Measurements from ENCODE around the gene CACNB4.

The CACNB4 gene

DNA sequence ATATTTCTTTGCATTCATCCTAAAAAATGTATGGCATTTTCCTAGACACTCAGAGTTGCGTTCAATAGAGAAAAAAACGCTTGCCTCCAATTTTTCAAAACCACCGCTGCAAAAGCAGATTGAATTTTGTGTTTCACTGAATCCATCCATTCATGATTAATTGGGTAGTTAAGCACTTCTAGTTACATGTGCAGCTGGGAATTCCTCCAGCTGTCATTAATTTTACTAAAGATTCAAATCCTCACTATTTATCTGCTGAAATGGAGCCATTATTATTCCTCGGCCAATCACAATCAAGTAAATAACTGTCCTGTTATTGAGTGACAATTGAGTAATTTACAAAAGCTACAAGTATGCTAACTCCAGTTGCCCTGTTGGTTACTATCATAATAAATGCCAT is 194.8 kb downstream of the CACNB4 start:
- Histone ChIP-seq H3K27ac (no peak overlapping the region), H3K9me3 (ENCODE audit: severe bottlenecking) (no peaks in the 10 kb centered on the region), H3K27me3 (ENCODE audit: insufficient read depth, low read depth, severe bottlenecking) (no peaks in the 10 kb centered on the region), H3K36me3 (no peaks in the 10 kb centered on the region), H3K4me3 (ENCODE audit: low read depth, low read length) (no peak overlapping the region)
- DNase-seq = no peak
- TF ChIP-seq, protein P1, sequence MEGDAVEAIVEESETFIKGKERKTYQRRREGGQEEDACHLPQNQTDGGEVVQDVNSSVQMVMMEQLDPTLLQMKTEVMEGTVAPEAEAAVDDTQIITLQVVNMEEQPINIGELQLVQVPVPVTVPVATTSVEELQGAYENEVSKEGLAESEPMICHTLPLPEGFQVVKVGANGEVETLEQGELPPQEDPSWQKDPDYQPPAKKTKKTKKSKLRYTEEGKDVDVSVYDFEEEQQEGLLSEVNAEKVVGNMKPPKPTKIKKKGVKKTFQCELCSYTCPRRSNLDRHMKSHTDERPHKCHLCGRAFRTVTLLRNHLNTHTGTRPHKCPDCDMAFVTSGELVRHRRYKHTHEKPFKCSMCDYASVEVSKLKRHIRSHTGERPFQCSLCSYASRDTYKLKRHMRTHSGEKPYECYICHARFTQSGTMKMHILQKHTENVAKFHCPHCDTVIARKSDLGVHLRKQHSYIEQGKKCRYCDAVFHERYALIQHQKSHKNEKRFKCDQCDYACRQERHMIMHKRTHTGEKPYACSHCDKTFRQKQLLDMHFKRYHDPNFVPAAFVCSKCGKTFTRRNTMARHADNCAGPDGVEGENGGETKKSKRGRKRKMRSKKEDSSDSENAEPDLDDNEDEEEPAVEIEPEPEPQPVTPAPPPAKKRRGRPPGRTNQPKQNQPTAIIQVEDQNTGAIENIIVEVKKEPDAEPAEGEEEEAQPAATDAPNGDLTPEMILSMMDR (IDR thresholded peaks at IDR 0.05; ENCODE audit: low read depth, low read length) = no peak

DNA sequence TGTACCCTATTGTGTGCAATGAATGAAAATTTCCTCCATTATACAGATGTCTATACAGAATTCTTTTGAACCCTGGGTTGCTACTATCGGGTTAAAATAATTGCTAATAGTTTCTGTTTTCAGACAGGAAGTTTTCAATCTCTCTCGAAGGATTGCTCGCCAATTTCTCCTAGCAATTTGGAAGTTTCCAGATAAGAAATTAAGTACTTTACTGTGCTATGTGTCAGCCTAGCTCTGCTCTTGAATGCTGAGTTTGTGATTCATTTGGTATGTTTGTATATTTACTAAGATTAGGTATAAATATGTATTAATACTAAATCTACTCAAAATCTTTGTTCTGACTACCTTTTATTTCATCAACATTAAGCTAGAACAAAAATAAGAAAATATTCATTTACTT is 196.0 kb downstream of the CACNB4 start:
- Histone ChIP-seq H3K27ac (no peak overlapping the region), H3K27me3 (ENCODE audit: insufficient read depth, low read depth, severe bottlenecking) (no peaks in the 10 kb centered on the region), H3K9me3 (ENCODE audit: severe bottlenecking) (no peaks in the 10 kb centered on the region), H3K36me3 (no peaks in the 10 kb centered on the region), H3K4me3 (ENCODE audit: low read depth, low read length) (no peak overlapping the region)
- TF ChIP-seq, protein P1 (IDR thresholded peaks at IDR 0.05; ENCODE audit: low read depth, low read length) = no peak
- no peak for DNase-seq

DNA sequence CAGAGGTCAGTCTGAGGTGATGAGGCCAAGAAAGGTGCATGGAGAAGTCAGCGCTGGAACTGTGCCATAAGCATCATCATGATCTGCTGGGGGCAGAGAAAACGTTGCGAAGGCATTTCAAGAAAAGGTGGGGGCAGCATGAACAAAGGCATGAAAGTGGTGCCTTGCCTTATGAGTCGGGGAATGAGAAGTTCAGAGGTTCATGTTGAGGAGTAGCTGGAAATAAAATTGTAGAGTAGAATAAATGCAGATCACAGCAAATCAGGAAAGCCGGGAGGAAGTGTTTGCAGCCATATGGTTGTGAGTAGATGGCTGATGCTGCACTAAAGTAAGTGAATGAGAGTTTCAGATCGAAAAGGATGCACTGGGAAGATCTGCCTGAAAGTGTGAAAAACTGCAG is 198.5 kb downstream of the CACNB4 start:
- Histone ChIP-seq H3K9me3 (ENCODE audit: severe bottlenecking) (no peaks in the 10 kb centered on the region), H3K36me3 (no peaks in the 10 kb centered on the region), H3K27ac (no peak overlapping the region), H3K4me3 (ENCODE audit: low read depth, low read length) (no peak overlapping the region), H3K27me3 (ENCODE audit: insufficient read depth, low read depth, severe bottlenecking) (no peaks in the 10 kb centered on the region)
- TF ChIP-seq, protein P1 (IDR thresholded peaks at IDR 0.05; ENCODE audit: low read depth, low read length) = no peak
- DNase-seq = no peak

DNA sequence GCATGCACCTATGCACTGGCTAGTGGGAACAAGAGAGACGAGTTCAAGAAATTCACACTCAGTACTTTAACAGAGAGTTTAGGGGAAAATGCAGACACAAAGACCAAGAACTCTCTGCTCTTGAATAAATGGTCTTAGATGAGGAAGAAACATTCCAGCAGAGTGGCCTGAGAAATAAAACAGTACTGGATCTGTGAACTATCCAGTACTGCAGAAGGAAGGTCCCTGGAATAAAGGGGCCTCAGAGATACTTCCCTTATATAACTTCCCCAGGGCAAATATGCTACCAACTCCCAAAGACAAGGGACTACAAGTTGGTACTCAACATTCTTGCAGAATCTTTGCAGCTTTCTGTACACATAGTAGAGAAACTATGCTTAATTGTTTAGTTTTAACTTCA is 199.7 kb downstream of the CACNB4 start:
- Histone ChIP-seq H3K4me3 (ENCODE audit: low read depth, low read length) (no peak overlapping the region), H3K27ac (no peak overlapping the region), H3K27me3 (ENCODE audit: insufficient read depth, low read depth, severe bottlenecking) (no peaks in the 10 kb centered on the region), H3K9me3 (ENCODE audit: severe bottlenecking) (peaks cover 3% of the 10 kb centered on the region), H3K36me3 (no peaks in the 10 kb centered on the region)
- TF ChIP-seq, protein P1 (IDR thresholded peaks at IDR 0.05; ENCODE audit: low read depth, low read length) = no peak
- DNase-seq = no peak

DNA sequence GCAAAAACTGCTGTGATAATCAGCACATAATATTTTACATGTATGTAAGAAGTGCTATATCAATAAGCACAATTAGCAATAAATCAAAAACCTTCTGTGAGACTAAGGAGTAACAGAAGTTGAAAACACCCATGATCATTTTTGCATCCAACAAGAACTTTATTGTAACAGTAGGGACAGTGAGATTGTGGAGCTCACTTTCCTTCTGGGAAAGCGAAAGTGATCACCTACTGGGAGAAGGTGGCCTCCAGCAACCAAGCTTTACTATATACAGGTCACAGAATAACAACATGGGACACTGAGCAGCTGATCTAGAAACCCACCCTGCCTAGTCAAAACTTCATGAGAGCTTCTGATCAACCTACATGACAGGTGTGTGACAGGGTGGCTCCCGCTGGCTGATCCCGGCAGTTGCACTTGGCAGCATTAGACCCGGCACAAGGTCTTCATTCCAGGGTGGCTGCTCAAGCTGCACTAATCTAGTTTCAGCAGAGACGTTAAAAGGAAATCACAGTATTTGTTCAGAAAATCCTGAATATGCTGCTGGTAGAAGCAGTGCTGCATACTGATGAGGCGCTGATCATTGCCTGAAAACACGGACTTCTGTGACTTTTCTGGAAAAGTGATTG is 207.2 kb downstream of the CACNB4 start:
- Histone ChIP-seq H3K36me3 (no peaks in the 10 kb centered on the region), H3K4me3 (ENCODE audit: low read depth, low read length) (no peak overlapping the region), H3K27ac (no peak overlapping the region), H3K27me3 (ENCODE audit: insufficient read depth, low read depth, severe bottlenecking) (no peaks in the 10 kb centered on the region), H3K9me3 (ENCODE audit: severe bottlenecking) (peaks cover 3% of the 10 kb centered on the region)
- TF ChIP-seq, protein P1 (IDR thresholded peaks at IDR 0.05; ENCODE audit: low read depth, low read length) = peak; percentile 41
- peak; percentile 67 for DNase-seq

DNA sequence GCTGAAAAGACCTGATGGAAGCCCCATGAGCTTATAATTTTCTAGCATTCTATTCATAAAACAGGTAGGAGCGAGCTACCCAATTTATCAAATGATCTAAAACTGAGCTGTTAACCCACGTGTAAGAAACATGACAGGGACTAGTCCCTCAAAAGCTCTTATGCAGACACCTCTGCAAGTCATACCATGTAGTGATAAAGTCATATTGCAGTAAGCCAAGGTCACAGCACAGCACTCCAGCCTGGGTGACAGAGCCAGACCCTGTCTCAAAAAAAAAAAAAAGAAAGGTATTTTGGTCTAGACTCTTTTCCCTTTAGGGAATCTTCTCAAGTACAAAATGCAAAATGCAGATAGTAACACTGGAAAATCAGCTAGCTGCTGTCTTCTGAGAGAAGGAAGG is 211.7 kb downstream of the CACNB4 start:
- Histone ChIP-seq H3K36me3 (no peaks in the 10 kb centered on the region), H3K4me3 (ENCODE audit: low read depth, low read length) (no peak overlapping the region), H3K9me3 (ENCODE audit: severe bottlenecking) (no peaks in the 10 kb centered on the region), H3K27ac (no peak overlapping the region), H3K27me3 (ENCODE audit: insufficient read depth, low read depth, severe bottlenecking) (no peaks in the 10 kb centered on the region)
- TF ChIP-seq, protein P1 (IDR thresholded peaks at IDR 0.05; ENCODE audit: low read depth, low read length) = no peak
- DNase-seq = no peak

Data from WERI-Rb-1 (cell line).